ENCODE data around the gene ISG20.

The ISG20 gene

DNA sequence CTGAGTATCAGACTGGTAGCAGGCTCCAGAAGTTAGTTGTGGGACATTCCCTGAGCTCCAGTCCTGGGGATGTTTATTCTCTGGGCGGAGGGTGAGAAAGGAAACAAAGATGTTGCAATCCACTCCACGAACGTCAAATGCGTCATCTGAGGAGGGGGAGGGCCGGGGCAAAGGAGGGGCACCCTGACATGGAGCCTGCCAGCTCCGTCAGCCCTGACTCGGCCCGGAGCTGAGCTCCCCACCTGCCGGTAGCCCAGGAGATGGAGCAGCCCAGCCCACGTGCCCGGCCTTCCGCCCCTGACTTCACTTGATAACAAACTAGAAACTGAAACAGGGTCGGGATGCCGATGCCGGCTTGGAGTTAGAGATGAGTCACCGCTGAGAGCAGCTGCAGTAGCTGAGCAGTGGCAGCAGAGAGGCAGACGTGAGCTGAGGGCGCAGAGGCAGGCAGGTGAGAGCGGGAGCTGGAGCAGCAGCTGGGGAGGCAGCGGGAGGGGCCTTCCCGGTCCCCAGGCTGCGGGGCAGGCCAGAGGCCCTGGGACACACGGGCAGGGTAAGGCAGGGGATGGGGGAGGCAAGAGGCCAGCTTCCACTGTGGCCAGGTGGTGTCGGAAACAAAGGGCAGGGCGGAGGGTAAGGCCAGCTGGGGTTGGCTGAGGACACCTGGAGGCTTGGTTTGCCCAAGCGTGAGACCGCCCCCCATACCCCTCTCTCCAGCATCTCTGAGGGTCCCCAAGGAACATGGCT, at the start of gene ISG20:
ISG20 (plus strand) TSS at position 391 of the 747 bp plus-strand sequence; CDS start at position 742, 351 bp downstream.
- DNase-seq (ENCODE audit: low spot score): peak; percentile 96

DNA sequence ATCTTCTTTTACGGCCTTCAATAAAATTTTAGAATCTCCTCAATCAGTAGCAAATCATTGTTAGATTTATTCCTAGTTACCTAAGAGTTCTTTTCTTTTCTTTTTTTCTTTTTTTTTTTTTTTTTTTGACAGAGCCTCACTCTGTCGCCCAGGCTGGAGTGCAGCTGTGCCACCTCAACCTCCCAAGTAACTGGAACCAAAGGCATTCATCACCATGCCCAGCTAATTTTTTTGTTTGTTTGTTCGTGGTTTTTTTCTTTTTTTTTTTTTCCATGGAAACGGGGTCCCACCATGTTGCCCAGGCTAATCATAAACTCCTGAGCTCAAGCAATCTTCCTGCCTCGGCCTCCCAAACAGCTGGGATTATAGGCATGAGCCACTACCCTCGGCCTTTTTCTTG, 48.1 kb upstream of the ISG20 start:
- no peak for DNase-seq (ENCODE audit: low spot score)

- no peak for DNase-seq (ENCODE audit: low spot score)
These were observed 47.4 kb upstream of the ISG20 start for GRCh38 chr15:88591384-88591783.

- no peak for DNase-seq (ENCODE audit: low spot score)
These were observed 34.9 kb upstream of the ISG20 start for GRCh38 chr15:88603885-88604284.

GRCh38 chr15:88604381-88605188, 34.2 kb upstream of the ISG20 start:
- no peak for DNase-seq (ENCODE audit: low spot score)

DNA sequence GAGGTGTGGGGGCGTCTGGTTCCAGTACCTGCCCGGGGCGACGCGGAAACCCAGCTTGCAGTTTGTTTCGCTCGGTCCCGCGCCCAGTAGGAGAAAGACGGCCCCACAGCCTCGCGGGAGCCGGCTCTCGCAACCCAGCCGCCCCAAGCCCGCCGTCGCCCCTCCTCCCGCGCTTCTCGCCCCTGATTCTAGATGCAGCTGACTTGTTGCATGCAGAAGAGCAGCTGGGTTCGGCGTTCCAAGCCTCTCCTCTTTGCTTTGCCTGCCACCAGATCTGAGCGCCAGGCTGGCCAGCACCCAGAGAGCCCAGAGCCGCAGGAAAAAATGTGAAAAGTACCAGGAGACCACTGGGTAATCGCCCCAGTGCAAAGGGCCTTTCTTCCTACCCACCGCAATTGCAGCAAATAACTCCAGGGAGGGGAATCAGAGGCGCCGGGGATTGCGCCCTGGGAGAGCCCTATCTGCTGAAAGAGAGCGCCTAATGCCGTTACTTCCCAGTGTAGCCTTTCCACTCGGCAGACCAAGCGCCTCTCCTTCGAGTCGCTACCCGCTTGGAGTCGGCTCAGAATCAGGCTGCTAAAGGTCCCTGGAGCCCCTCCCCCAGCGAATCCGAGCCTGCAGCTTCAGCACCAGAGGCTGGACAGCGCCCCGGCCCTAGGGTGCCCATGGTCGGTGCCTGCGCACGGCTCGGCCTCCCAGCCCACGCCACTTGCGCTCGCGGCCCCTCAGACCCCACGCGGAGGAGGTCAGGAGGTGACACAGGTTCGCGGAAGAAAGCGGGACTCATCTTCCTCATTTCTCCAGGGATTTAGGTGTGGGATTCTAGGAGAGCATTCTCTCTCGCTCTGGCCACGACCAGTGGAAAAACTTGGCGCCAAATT, 33.4 kb upstream of the ISG20 start:
- DNase-seq (ENCODE audit: low spot score): no peak

- DNase-seq (ENCODE audit: low spot score): no peak
These were observed 32.6 kb upstream of the ISG20 start for GRCh38 chr15:88606070-88606794.

GRCh38 chr15:88607951-88608350, 30.9 kb upstream of the ISG20 start:
- no peak for DNase-seq (ENCODE audit: low spot score)

- no peak for DNase-seq (ENCODE audit: low spot score)
These were observed 30.1 kb upstream of the ISG20 start for GRCh38 chr15:88608607-88609181.

DNA sequence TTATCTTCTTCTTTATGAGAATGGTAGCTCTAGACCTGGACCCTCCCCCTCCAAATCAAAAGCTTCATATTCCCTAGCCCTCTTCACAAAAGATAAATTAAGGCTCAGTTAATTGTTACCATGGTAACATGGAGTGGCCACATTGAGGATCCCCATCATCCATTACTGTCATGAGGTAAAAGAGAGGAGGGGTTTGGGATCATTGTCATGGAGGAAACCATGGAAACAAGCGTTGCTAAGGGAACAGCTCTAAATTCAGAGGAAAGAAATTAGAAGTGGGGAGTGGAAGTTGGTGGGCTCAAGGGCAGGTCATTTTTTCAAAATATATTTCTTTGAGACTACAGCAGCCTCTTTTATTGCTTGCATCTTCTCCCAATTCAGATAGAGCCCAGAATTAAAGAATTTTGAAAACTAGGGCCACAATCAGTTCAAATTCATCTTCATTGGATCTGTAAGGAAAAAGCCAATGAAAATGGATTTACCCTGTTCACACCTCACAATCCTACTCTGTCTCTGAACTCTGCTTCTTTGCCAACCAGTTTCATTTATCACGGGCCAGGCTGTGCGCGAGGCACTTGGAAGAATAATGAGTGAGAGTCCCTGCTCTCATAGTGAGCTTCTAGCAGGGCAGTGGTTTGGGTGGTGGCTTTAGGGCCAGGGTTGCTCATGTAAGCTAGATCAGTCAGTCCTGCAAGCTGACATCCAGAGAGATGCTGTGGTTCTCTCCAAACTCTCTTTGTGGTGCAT, 29.3 kb upstream of the ISG20 start:
- no peak for DNase-seq (ENCODE audit: low spot score)

DNA sequence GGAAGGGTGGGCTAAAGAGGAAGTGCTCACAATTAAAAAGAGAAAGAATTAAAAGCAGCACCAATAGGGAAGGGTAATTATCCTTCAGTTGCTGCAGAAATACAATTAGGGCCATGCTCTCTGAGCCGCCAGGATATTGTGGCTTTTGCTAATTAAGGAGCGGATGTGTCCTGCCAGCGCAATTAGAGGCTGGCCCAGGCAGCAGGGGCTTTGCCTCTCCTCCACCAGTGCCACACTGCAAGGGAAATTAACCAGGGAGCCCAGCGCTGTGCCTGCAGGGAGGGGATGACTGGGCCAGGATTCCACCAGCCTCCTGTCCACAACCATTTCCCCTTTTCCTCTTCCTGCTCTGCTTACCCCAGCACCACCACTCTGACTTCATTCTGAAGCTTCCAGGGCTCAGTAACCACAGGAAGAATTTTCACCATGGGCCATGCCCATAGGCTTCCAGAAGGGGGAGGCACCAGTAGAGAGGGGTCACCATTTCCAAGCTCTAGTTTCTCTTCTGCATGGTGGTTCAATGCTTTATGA, 28.1 kb upstream of the ISG20 start:
- no peak for DNase-seq (ENCODE audit: low spot score)

DNA sequence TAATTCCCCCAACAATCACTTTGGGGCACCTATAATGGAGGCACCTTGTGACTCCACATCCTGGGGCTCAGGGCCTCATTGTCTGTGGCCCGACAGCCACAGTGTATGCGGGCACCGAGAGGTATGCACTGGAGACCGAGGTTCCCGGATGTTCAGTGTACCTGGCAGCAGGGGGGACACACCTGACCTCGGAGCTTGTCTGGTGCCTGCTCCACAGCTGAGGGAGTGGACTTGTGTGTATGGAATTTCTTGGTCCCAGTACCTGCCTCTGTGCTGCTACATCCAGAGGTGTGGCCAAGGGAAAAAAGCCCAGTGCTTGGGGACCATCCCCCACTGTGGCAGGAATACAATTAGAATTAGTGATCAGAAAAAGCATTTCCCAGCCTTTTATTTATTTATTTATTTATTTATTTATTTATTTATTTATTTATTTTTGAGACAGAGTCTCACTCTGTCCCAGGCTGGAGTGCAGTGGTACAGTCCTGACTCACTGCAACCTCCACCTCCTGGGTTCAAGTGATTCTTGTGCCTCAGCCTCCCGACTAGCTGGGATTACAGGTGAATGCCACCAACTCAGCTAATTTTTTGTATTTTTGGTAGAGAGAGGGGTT, 26.5 kb upstream of the ISG20 start:
- DNase-seq (ENCODE audit: low spot score): no peak

- no peak for DNase-seq (ENCODE audit: low spot score)
These were observed 25.5 kb upstream of the ISG20 start for GRCh38 chr15:88613074-88613944.

DNA sequence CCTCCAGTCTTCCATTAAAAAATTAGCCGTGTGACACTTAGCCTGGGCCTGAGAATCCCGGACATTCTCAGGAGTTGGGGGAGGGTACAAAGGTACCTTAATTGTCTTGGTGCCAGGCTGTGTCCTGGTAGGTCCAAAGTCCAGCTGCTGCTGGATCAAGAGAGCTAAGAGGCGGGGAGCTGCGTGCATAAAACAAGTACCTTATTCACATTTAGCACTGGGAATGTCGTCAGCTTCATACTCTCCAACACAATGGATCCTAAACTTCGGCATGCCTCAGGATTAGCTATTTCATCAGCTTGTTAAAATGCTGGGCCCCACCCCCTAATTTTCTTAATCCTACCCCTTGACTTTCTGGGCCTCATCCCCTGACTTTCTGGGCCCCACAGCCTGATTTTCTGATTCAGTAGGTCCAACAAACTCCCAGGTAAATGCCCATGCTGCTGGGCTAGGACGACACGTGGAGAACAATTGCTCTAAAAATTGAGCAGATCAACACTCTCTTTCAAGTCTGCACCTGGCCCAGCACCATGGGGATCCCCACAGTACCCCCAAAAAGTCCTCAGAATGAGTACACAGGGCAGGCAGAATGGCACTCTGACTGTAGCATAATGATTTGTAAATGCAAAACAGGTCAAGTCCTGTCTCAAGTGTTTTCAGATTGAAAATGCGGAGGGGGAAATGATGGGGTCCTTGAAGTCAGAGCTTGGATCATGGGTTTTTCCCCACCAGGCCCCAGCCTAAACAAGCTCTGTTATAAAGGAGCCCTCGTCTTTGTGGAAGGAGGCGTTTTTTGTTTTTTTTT, 23.3 kb upstream of the ISG20 start:
- DNase-seq (ENCODE audit: low spot score): no peak

DNA sequence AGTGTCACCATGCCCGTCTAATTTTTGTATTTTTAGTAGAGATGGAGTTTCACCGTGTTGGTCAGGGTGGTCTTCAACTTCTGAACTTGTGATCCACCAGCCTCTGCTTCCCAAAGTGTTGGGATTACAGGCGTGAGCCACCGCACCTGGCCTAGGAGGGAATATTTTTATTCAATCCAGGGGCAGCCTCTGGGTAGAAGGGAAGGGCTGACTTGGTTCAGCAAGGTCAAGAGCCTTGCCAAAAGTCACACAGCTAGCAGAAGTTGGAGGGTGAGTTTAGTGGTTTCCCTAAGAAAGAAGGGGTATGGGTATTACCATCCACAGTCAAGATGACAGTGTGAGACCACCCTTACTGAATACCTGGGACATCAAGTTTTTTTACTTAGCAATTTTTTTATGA, 22.6 kb upstream of the ISG20 start:
- DNase-seq (ENCODE audit: low spot score): no peak

GRCh38 chr15:88617031-88617722, 21.6 kb upstream of the ISG20 start:
- no peak for DNase-seq (ENCODE audit: low spot score)

- DNase-seq (ENCODE audit: low spot score): no peak
These were observed 21.0 kb upstream of the ISG20 start for GRCh38 chr15:88617790-88618189.

All from kidney capillary endothelial cell (primary cell).